HG02938 (cell line): ENCODE results near the gene RNF126.
"Not testable (repeated sequence)": the region's sequence is repeated elsewhere in the genome, so short reads cannot be mapped to it uniquely, and the experiment has no call there.

ENCODE experiments used
- ATAC-seq: cut with Tn5 transposase; IDR thresholded peaks from one replicate; pipeline ENCODE4 v1.9.1; 2021; ENCODE audit warnings: mild to moderate bottlenecking, moderate library complexity; ENCODE audit not compliant: unreplicated experiment

Gene RNF126

DNA sequence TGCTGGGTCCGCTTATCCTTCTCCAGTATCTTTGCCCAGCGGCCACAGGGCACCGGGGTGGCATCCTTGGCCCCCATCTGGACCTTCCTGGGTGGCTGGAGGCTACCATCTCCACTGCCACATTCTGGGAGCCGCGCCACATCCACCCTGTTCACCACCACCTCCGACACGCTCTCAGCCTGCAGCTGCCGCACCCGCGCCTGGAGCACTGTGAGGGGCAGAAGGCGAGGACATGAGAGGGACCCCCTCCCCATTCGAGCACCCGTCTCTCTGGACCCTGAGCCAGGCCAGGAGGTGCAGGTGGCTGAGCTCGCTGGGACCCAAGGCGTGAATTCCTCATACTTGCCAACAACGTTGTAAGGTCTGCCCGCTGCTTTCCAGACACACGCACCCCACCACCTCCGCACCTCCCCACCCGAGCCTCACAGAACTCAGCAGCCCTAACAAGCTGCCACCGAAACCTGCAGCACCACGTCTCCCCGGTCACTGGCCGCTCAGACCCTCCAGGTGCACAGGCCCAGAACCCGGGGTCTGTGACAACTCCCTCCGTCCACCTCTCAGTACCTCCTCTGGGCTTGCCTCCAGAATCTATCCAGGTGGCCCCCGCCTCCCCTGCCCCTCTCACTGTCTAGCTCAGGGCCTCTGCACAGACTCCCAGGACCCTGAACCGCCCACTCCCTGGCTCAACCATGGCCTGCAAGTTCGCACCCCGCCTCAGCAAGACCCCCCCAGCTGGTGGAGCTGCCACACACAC, 32.9 kb downstream of the RNF126 start:
- ATAC-seq: no peak

DNA sequence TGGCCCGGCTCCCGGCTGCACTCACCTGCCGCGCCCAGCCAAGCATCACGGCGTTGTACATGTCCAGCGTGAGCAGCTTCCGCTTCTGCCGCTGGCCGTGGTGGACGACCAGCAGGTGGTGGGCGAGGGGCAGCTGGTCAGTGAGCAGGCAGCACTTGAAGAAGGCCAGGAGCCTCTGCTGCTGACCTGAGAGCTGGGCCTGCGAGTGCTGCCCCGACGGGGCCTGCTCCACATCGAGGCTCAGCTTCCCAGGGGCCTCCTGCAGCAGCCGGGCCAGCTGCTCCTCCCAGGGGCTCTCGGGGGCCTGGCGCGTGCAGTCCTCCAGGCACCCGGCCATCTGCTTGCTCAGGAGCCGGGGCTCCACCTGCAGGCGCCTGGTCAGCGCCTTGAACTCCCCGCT, 33.5 kb downstream of the RNF126 start:
- not testable (repeated sequence) for ATAC-seq

DNA sequence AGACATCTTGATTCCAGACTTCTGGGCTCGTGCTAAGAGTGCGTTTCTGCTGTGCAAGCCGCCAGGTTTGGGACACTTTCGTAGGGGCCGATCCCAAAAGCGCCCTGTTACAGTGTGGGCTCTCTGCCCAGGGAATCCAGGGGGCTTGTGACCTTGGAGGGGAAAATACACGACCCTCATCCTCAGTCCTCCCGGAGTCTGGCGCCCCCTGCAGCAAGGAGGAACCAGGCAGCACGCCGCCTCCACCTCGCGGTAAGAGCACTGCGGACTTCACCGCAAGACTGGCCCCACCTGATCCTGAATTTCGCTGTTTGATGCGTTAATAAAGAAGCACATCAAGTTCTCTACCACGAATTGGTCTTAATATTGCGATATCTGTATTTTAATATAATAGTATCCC, 34.8 kb downstream of the RNF126 start:
- no peak for ATAC-seq

DNA sequence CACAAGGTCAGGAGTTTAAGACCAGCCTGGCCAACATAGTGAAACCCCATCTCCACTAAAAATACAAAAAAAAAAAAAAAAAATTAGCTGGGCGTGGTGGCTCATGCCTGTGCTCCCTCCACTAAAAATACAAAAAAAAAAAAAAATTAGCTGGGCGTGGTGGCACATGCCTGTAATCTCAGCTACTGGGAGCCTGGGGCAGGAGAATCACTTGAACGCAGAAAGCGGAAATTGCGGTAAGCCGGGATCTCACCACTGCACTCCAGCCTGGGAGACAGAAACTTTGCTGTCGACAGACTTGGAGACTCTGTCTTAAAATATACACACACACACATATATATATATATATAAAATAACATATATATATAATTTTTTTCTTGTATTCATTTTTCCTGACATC, 36.4 kb downstream of the RNF126 start:
- not testable (repeated sequence) for ATAC-seq

GRCh38 chr19:625257-625656, 37.8 kb downstream of the RNF126 start:
- no peak for ATAC-seq

- no peak for ATAC-seq
These were observed 38.4 kb downstream of the RNF126 start for GRCh38 chr19:624433-625109.

DNA sequence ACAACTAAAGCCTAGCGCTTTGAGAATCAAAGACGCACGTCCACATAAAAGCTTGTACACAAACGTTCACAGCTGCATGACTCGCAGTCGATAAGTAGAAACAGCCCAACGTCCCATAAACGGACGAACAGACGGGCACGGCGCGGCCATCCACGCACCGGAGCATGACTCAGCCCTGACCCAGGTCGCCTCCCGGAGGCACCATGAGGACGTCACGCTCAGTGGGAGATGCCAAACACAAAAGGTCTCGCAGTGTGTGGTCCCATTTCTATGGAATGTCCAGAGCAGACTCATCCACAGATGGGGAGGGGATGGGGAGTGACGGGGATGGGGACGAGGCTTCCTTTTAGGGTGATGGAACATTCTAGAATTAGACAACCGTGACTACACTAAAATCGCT, 39.0 kb downstream of the RNF126 start:
- no peak for ATAC-seq

- ATAC-seq: no peak
These were observed 39.7 kb downstream of the RNF126 start for GRCh38 chr19:623175-623916.

DNA sequence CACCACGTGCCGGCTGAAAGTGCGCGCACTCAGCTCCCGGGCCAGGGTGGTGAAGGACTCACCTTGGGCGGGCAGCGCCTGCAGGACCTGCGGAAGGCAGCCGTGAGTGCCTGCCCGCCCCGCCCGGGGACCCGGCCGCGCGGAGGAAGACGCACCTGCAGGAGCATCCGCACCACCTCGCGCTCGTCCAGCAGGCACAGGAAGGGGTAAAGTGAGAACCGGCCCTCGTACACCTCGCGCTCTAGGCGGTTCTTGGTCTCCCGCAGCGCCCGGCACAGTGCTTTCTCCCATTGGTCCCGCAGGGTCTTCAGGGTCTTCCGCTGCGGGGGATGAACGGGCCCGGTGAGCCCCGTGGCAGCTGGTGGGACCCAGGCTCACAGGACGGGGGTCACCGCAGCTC, 40.3 kb downstream of the RNF126 start:
- ATAC-seq: no peak

DNA sequence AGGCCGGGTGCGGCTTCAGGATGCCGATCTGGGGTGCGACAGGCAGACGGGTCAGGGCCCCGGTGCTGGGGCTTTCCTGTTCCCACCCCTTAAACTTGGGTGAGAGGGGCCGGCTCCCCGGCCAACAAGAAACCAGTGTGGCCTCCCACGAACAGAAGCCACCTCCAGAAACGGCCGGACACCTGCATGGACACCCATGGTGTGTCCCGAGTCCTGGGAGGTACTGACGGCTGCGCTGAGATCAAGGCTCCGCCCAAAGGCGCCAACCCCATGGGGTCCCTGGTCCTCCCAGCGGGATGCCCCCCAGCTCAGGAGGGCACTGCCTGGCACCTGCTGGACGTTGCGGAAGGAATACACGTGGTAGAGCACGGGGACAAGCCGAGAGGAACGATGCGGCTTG, 41.2 kb downstream of the RNF126 start:
- no peak for ATAC-seq

DNA sequence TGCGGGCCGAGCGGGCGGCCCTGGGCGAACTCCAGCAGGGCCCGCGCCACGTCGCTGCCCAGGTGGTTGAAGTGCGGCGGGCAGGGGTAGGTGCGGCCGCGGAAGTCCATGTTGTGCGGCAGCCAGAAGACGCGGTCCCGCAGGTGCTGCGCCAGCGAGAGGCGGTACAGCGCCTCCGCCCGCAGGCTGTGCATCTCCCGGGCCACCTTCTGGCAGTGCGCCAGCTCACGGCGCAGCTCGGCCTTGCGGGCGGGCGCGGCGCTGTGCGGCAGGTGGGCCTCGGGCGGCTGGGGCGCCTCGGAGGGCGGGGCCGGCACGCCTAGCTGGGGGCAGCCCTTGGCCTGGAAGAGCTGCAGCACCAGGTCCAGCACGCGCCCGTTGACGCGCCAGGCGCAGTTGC, 41.8 kb downstream of the RNF126 start:
- not testable (repeated sequence) for ATAC-seq

DNA sequence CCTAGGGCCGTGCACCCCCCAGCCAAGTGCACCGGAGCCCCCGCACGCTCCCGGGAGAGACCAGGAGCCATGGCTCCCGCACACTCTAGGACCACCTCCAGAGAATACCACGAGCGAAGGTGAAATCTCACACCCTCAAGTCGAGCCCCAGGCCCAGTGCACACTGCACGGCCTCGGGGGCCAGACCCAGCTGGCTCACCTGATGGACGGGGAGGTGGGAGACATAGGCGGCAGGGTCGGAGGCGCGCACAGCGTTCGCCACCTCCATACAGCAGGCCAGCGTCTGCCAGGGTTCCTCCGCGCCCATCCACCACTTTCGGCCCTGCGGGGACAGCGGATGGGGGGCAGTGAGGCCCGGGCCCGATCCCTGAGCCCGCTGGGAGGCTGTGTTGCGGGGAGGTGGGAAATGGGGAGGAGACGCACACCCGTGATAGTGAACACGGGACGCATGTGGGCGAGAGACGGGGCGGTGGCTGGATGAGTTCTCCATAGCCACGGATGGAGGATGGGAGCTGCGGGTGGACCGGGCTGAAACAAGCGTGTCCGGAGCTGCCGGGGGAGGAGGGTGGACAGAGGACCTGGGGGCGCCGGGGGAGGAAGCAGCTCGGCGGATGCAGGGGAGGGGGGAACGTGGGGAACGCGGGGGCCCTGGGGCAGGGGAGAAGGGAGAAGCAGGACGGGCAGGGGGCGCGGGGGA, 42.7 kb downstream of the RNF126 start:
- ATAC-seq: no peak

DNA sequence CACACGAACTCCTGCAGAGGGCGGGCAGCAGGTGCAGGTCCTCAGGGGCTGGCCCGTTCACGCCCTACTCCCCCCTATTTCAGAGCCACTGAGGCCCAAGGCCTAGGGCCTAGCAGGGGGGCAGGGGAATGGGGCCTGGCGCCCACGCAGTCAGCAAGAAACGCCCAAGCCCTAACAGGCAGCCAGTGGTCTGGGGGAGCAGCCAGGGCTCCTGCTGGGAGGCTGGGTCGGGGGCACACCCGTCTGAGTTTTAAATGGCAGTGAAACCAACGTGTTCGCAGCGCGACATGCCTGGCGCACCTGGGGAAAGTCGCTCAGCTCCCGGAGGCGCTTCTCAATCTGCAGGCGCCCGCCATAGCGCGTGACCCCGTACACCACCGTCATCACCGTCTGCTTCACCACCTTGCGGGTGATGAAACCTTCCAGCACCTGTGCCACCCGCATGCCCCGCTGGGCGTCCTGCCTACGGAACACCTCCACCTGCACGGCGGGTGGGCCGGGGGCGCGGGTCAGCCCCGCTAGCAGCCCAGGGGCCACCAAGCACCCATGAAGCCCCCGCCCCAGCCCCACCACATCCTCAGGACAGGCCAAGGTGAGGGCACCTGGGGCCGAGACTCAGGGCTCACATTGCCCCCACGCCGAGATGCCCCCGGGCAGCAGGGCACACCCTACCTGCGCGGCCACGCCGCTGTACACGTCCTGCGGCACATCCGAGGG, 43.6 kb downstream of the RNF126 start:
- no peak for ATAC-seq

DNA sequence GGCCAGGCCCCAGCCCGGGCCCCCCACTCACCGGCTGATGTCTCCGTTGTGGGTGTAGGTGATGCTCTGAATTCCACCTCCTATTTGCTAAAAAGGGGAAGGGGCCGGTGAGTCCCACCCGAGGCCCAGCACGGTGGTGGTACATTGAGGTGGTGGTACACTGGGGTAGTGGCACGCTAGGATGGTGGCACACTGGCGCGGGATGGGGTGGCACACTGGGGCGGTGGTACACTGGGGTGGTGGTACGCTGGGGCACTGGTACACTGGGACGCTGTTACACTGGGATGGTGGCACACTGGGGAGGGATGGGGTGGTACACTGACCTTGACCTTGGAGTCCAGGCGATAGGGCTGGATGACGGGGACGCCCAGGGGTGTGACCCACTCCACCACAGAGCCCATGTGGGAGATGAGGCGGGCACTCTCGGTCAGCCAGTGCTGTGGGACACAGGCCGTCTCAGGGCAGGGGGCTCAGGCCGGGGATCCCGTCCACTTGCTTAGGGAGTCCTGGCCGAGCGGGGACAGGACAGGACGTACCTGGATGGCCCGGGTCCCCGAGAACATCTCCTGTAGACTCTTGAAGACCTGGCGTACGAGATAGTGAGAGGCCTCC, 44.2 kb downstream of the RNF126 start:
- no peak for ATAC-seq

GRCh38 chr19:618247-618619, 44.8 kb downstream of the RNF126 start:
- ATAC-seq: no peak

DNA sequence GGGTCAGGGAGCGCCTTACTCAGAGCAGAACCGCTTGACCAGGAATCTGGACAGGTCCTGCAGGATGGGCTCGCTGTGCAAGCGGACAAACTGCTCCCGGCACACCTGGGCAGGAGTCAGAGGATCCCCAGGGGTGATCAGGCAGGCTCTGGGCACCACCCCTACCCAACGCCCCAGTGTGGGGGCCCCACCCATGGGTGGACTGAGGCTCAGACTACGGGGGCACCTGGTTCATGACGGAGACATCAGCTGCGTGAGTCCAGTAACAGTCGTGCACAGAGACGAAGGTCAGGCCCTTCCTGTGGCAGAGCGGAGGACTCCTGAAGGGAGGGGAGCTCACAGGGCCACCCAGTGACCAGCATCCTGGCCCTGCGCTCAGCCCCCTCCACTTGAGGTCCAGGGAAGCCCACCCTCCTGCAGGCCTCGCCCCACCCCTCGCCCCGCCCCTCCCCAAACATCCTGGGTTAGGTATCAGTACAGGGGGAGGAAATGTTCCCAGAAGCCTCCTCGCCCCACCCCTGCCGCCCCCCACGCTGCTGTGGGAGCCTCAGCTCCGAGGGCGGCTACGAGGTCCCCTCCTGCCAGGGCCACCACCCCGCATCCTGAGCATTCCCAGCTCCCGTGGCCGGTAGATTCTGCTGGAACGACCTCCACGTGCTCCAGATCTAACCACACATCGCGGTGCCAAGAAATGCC, 45.3 kb downstream of the RNF126 start:
- ATAC-seq: no peak

- ATAC-seq: no peak
These were observed 46.1 kb downstream of the RNF126 start for GRCh38 chr19:616747-617526.

GRCh38 chr19:616062-616700, 46.8 kb downstream of the RNF126 start:
- ATAC-seq: no peak
